ENCODE results near the gene OSTM1.

GRCh38 chr6:108004861-108005260 lies 69.7 kb downstream of the OSTM1 start:
- TF ChIP-seq CTCF (IDR thresholded peaks at IDR 0.05) (no peak), POLR2A (IDR thresholded peaks at IDR 0.05) (no peak)
